T-helper 9 cell (primary cell): ENCODE data around the gene IBSP.

ENCODE experiments used
- DNase-seq: peaks from one replicate; pipeline ENCODE4 v3.0.0-alpha.2; 2020

IBSP gene

DNA sequence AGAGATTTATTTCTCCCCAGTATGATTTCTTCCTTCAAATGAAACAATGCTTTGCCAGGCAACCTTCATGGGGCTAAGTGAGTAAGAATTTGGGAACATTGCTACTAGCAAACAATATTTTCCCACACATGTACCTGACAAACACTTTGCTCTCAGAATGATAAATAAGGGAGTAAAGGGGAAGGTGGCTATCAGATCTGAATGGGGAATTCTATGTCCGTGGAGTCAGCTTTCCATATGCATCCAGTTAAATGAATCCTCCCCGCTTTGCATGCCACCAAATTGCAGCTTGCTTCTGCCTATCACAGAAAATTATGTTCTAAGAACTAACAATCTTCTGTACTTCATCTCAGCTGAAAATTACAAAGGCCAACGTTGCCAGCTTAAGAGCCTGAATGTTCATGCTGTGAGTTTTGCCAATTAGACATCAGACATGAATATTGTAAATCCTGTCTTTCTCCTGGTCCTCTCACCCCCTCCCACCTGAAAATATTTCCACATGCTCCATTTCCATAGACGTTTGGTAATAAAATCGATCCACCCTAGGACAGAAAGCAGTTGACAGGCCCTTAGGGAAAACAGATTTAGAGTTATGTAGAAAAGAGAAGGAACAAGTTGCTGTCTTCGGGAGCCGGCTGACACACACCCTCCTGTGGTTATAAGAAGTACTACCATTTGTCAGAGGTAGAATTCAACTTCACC, 39.7 kb downstream of the IBSP start:
- DNase-seq = no peak

DNA sequence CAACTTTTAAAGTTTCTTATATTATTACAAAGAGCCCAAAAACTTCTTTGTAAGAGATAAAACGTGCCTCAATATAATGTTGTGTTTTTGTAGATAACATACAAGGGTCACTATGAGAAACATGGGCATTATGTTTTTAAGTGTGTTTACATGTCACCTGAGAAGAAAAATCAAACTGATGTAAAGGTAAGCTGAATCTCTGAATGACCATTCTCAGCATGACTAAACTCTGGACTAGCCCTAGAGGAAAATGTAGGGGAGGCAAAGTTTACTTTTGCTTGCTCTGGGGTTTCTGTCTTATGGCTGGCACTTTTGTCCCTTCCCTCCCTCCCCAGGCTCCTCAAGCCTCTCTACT, 40.2 kb downstream of the IBSP start:
- DNase-seq = no peak

GRCh38 chr4:87840149-87840548, 40.8 kb downstream of the IBSP start:
- no peak for DNase-seq

DNA sequence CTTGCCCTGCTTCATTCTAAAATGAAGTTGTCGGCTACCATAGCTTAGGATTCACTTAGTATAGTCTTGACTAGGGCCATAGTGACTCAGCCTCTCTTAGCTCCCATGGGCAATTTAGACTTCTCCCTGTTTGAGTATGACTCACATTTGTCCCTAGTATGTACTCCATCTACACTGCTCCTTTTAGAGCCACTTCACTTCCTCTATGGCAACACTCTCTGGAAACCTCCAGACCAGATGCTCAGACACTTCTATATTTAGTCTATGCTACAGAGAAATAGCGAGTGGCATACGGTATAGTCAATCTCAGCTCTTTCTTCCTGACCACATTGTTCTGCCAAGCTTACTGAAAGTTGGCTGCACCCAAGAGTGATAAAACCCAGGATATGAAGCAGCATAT, 44.6 kb downstream of the IBSP start:
- DNase-seq = no peak

GRCh38 chr4:87844452-87844851, 45.1 kb downstream of the IBSP start:
- DNase-seq = no peak

GRCh38 chr4:87846226-87846625, 46.9 kb downstream of the IBSP start:
- DNase-seq = no peak

GRCh38 chr4:87848622-87849351, 49.4 kb downstream of the IBSP start:
- DNase-seq = no peak

GRCh38 chr4:87849612-87850011, 50.3 kb downstream of the IBSP start:
- DNase-seq = no peak

DNA sequence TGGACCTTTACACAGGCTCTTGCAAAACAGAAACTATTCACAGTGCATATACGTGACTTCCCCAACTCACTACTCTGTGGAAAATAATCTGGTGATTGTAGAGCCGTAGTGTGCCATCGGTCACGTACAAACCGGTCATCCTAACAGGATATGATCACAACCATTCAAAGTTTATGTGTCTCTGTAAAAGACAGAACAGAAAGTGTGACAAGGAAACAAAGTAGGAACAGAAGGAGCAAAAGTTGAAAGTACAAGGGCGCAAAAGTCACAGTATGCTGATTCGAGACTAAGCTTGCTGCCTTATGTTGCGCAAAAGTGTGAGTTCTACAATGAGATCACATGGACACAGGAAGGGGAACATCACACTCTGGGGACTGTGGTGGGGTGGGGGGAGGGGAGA, 52.0 kb downstream of the IBSP start:
- DNase-seq = no peak

DNA sequence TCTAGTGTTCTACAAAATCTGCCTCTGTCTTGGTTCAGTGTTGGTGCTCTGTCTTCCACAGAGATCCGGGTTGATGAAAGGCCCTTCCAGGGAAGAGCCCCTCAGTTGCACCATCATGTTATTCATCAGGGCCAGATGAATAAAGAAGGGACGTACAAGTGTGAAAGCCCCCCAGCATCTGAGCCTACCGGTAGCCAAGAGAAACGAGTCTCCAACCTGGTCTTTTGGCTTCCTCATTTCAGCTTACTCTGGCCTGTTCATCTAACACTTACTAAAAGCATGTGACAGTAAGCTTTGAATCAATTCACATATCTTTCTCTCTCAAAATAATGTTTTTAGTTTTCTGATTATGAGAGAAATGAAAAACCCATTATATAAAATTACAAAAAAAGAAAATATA, 52.6 kb downstream of the IBSP start:
- DNase-seq = no peak

DNA sequence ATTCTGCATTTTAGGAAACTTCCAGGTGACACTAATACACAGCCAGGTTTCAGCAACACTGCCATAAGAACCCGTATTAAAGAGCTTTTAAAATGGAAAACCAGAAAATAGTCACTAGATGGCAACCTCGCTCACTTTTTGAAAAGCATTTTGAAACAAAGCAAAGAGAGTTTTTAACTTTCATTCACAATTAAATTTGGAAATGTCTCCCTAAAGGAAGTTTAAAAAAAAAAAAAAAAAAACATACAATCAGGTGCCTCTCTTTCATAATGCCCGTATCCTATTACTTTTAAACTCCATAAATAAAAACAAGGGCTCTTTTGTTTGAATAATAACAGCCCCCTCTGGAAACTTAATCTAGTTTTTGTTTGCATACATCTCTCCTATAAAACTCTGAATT, 53.8 kb downstream of the IBSP start:
- no peak for DNase-seq

GRCh38 chr4:87853891-87854290, 54.5 kb downstream of the IBSP start:
- no peak for DNase-seq

- no peak for DNase-seq
These were observed 56.2 kb downstream of the IBSP start for GRCh38 chr4:87855559-87855958.

DNA sequence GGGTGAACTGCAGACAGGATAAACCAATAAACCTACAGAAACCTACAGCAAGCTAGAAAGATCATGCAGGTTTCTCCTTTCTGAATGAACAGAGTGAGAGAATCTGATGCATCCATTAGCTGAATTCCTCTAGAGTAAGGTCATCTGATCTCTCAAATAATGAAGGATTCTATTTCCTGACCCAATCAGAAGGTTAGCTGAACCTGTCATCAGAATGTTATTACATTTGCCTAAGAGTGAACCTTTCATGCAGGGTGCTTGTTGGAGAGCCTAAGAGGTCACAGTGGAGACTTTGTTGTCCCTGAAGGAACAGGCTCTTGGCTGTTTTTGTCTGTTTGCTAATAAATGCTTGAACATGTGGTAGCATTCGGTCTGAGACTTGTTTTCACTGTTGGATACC, 57.5 kb downstream of the IBSP start:
- no peak for DNase-seq

DNA sequence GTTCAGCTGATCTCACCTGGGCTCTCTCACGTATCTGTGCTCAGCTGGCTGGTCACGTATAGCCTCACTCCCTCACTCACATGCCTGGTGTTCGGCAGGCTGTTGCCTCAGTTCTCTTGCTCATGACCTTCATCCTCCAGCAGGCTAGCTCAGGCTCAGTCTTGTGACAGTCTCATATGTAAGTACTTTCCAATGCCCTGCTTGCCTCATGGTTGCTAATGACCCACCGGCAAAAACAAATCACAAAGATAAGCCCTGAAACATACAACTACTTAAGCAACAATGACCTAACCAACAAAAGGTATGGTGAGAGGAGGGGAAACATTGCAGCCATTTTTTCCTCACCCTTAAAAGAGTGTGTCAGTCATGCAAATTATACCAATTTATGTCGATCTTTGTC, 58.4 kb downstream of the IBSP start:
- no peak for DNase-seq
